Stimulated activated effector memory CD8-positive, alpha-beta T cell treated with anti-CD3 and anti-CD28 coated beads, Interleukin-12 subunit alpha, Interleukin-12 subunit beta, amount 100 ng/mL, for 72 hours (primary cell): ENCODE measurements around the gene SRGAP1.
"Not testable (repeated sequence)": the region's sequence is repeated elsewhere in the genome, so short reads cannot be mapped to it uniquely, and the experiment has no call there.

Experiments used
- ATAC-seq: fragments of 150-1000 bp; cut with Tn5 transposase; 2 replicates; pipeline ENCODE4 v1.10.0; 2021
- DNase-seq, 2 donors: peaks; one replicate each; pipeline ENCODE4 v3.0.0; 2021 to 2022; ENCODE audit warnings: low spot score in 2 of 2
- H3K27ac Mint-ChIP-seq: one replicate; pipeline ENCODE4 v1.8.0; 2022; ENCODE audit warnings: mild to moderate bottlenecking, mixed read lengths
- H3K36me3 Mint-ChIP-seq: one replicate; pipeline ENCODE4 v1.8.0; 2022; ENCODE audit warnings: mild to moderate bottlenecking, mixed read lengths
- H3K4me1 Mint-ChIP-seq: one replicate; pipeline ENCODE4 v1.8.0; 2022; ENCODE audit warnings: mixed read lengths
- H3K4me3 Mint-ChIP-seq: one replicate; pipeline ENCODE4 v1.8.0; 2022; ENCODE audit warnings: mild to moderate bottlenecking, mixed read lengths
- H3K9me3 Mint-ChIP-seq: one replicate; pipeline ENCODE4 v1.8.0; 2022; ENCODE audit warnings: mixed read lengths

The SRGAP1 gene

DNA sequence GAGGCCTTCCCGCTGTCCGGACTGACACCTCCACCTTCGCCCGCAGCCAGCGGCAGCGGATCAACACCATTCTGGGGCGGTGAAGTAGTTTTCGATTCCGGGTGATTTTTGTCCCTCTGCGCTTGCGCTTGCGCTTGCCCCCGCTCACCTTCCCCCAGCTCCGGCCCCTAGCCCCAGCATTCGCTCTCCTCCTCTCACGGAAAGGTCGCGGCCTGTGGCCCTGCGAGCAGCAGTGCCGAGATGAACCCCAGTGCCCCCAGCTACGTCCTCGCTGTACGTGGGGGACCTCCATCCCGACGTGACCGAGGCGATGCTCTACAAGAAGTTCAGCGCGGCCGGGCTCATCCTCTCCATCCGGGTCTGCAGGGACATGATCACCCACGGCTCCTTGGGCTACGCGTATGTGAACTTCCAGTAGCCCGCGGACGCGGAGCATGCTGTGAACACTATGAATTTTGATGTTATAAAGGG is 22.7 kb upstream of the SRGAP1 start:
- Mint-ChIP-seq H3K9me3 (peaks cover 10% of the 10 kb centered on the region), H3K36me3 (no peaks in the 10 kb centered on the region), H3K4me3 (peak overlapping the region; percentile 68), H3K27ac (no peak overlapping the region), H3K4me1 (peaks cover 9% of the 10 kb centered on the region)
- DNase-seq (no peak), ATAC-seq (peak; percentile 31)

DNA sequence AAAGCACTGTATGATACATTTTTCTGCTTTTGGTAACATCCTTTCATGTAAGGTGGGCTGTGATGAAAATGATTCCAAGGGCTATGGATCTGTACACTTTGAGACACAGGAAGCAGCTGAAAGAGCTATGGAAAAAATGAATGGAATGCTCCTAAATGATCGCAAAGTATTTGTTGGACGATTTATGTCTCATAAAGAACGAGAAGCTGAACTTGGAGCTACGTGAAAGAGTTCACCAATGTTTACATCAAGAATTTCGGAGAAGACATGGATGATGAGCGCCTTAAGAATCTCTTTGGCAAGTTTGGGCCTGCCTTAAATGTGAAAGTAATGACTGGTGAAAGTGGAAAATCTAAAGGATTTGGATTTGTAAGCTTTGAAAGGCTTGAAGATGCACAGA is 22.1 kb upstream of the SRGAP1 start:
- ATAC-seq (no peak), DNase-seq (no peak)
- H3K36me3 Mint-ChIP-seq = no peaks in the 10 kb centered on the region
- peak overlapping the region; percentile 68 for H3K4me3 Mint-ChIP-seq
- peaks cover 10% of the 10 kb centered on the region for H3K9me3 Mint-ChIP-seq
- no peak overlapping the region for H3K27ac Mint-ChIP-seq
- H3K4me1 Mint-ChIP-seq = peaks cover 9% of the 10 kb centered on the region

DNA sequence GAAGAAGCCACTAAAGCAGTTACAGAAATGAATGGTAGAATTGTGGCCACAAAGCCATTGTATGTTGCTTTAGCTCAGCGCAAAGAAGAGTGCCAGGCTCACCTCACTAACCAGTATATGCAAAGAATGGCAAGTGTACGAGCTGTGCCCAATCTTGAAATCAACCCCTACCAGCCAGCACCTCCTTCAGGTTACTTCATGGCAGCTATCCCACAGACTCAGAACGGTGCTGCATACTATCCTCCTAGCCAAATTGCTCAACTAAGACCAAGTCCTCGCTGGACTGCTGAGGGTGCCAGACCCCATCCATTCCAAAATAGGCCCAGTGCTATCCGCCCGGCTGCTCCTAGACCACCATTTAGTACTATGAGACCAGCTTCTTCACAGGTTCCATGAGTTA is 21.5 kb upstream of the SRGAP1 start:
- DNase-seq = no peak
- Mint-ChIP-seq H3K27ac (no peak overlapping the region), H3K9me3 (peaks cover 10% of the 10 kb centered on the region), H3K4me1 (peaks cover 9% of the 10 kb centered on the region), H3K4me3 (no peak overlapping the region), H3K36me3 (no peaks in the 10 kb centered on the region)
- peak; percentile 40 for ATAC-seq

DNA sequence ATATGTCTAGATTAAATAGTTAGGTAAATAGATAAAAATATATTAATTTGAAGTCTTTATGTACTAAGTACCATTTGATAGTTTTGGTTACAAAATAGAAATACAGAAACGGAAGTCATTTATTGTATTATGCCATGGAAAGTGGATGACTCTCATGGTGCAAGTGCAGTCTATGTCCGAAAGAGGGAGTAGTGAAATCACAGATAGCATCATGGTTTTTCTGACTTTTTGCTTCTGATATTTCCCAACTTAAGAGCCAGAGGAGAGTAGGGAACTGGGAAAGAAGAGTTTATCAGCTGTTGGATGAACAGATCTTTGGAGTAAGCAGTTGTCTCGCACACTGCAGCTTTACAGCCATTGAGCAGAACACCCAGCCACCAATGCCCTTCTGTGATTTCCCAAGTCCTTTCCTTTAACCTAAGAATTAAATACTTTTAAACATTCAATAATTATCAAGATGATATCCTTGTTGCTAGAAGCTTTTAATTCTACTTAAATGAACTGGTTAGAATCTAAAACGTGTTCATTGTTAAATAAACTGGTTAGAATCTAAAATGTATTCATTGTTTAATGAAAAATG is 18.4 kb upstream of the SRGAP1 start:
- H3K36me3 Mint-ChIP-seq = no peaks in the 10 kb centered on the region
- no peak for ATAC-seq
- no peak for DNase-seq
- H3K27ac Mint-ChIP-seq = no peak overlapping the region
- H3K9me3 Mint-ChIP-seq = no peaks in the 10 kb centered on the region
- H3K4me3 Mint-ChIP-seq = no peak overlapping the region
- peaks cover 9% of the 10 kb centered on the region for H3K4me1 Mint-ChIP-seq

DNA sequence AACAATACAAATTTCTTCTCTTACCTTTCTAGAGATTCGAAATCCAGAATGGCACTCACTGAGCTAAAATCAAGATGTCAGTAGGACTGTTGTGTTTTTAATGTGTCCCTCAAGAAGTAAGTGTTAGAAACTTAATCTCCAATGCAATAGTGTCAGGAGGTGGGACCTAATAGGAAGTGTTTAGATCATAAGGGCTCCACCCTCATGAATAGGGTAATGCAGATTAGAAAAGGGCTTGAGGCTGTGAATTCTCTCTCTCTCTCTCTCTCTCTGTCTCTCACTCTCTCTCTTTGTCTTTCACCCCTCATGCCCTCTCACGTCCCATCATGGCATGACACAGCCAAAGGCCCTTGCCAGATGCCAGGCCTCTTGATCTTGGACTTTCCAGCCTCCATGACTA is 15.6 kb upstream of the SRGAP1 start:
- H3K4me3 Mint-ChIP-seq = no peak overlapping the region
- H3K36me3 Mint-ChIP-seq = no peaks in the 10 kb centered on the region
- no peaks in the 10 kb centered on the region for H3K9me3 Mint-ChIP-seq

DNA sequence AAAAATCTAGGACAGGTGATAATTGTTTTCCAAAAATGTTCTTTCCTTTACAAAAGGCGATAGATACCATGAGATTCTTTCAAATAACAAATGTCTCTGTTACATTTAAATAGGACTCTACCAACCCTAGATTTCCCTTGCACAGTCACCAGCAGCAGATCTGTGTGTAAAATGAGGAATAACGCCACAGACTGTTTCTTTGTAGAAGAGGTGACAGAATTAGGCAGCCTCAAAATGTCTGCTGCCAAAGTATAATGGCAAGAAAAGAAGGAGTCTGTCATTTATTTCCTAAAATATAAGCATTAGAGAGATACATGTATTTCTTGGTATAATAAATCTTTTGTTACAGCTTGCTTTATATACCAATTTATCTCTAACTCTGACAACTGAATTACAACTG is 8.5 kb upstream of the SRGAP1 start:
- Mint-ChIP-seq H3K4me3 (no peak overlapping the region), H3K27ac (no peak overlapping the region), H3K4me1 (no peaks in the 10 kb centered on the region), H3K36me3 (no peaks in the 10 kb centered on the region), H3K9me3 (no peaks in the 10 kb centered on the region)
- no peak for DNase-seq
- ATAC-seq = no peak

More for the DNA sequence above, 15.6 kb upstream of the SRGAP1 start:
- Mint-ChIP-seq H3K27ac (no peak overlapping the region), H3K4me1 (no peaks in the 10 kb centered on the region)
- DNase-seq (no peak), ATAC-seq (no peak)

DNA sequence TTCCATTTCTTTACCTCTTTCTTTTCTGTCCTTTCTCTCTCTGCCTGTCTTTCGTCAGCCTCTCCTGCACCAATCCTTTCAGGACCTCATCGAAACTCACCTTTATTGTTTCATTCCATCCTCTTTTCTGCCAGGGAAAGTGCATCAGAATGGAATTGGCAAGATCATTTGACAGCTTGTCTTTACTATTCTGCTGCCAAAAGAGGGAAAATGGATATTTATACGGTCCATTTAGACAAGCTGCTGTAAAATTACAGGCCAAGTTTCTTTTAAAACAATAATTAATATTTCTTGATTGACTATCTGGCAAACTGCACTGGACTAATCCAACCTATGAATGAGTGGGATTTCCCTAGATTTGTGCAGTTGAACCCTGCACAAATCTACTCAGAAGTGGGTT is 7.6 kb upstream of the SRGAP1 start:
- Mint-ChIP-seq H3K27ac (no peak overlapping the region), H3K4me1 (no peaks in the 10 kb centered on the region), H3K36me3 (no peaks in the 10 kb centered on the region), H3K9me3 (no peaks in the 10 kb centered on the region), H3K4me3 (no peak overlapping the region)
- ATAC-seq = no peak
- DNase-seq = no peak

DNA sequence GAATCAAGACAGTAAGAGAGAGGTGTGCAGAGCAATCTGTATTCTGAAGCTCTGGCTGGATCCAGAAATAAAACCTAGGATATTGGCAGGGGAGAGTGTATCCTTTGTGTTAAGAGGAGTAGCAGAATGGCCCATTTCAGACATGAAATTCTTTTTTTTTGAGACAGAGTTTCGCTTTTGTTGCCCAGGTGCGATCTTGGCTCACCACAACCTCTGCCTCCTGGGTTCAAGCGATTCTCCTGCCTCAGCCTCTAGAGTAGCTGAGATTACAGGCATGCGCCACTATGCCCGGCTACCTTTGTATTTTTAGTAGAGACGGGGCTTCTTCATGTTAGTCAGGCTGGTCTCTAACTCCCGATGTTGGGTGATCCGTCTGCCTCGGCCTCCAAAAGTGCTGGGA is 6.1 kb upstream of the SRGAP1 start:
- Mint-ChIP-seq H3K4me3 (no peak overlapping the region), H3K36me3 (no peaks in the 10 kb centered on the region), H3K4me1 (no peaks in the 10 kb centered on the region), H3K9me3 (no peaks in the 10 kb centered on the region), H3K27ac (no peak overlapping the region)
- DNase-seq (no peak), ATAC-seq (no peak)

DNA sequence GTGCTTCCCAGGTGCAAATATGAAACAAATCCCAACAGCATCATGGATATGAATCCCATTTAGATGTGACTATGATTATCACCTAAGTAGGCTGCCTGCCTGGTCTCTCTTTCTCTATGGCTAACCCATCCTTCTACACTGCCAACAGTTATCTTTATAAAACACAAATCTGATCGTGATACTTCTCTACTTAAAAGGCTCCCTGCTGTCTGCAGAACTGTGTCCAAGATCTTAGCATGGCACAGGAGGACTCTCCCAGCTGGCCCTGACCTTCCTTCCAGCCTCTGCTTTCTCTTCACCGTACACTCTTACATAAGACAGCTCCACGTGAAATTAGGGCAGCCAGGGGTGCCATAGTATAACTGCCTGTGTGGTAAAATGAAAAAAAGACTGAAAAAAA is 3.5 kb upstream of the SRGAP1 start:
- peaks cover 9% of the 10 kb centered on the region for H3K4me1 Mint-ChIP-seq
- no peak overlapping the region for H3K27ac Mint-ChIP-seq
- H3K36me3 Mint-ChIP-seq = no peaks in the 10 kb centered on the region

DNA sequence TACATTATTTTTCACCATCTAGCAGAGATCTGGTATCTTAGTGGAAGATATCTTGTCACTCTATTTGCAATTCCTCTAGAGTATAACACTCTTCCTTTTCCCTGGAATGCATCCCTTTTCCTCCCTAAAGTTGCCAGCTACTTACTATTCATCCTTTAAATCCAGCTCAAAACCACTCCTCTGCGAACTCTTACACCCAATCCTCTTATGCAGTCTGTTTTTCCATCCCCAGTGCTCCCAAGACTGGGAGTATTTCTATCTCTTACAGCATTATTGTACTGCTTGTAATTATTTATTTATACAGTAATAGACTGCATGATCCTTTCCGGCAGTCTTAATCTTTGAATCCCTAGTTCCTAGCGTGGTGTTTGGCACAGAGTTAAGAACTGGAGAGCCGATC is 2.9 kb upstream of the SRGAP1 start:
- peaks cover 9% of the 10 kb centered on the region for H3K4me1 Mint-ChIP-seq
- ATAC-seq (no peak), DNase-seq (no peak)
- no peak overlapping the region for H3K4me3 Mint-ChIP-seq
- no peaks in the 10 kb centered on the region for H3K9me3 Mint-ChIP-seq
- no peak overlapping the region for H3K27ac Mint-ChIP-seq
- H3K36me3 Mint-ChIP-seq = no peaks in the 10 kb centered on the region

More for the DNA sequence above, 3.5 kb upstream of the SRGAP1 start:
- no peak overlapping the region for H3K4me3 Mint-ChIP-seq
- no peak for DNase-seq
- H3K9me3 Mint-ChIP-seq = no peaks in the 10 kb centered on the region
- ATAC-seq = no peak

DNA sequence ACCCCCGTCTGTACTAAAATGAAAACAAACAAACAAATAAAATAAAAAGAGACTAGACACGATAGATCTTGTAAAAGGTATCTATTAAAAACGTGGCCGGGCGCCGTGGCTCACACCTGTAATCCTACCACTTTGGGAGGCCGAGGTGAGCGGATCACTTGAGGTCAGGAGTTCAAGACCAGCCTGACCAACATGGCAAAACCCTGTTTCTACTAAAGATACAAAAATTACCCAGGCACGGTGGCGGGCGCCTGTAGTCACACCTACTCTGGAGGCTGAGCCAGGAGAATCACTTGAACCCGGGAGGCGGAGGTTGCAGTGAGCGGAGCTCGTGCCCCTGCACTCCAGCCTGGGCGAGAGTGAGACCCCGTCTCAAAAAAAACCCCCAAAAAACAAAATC is 1.8 kb upstream of the SRGAP1 start:
- not testable (repeated sequence) for H3K27ac Mint-ChIP-seq, DNase-seq, H3K4me1 Mint-ChIP-seq, H3K36me3 Mint-ChIP-seq, H3K9me3 Mint-ChIP-seq, ATAC-seq
- peak overlapping the region; percentile 86 for H3K4me3 Mint-ChIP-seq

DNA sequence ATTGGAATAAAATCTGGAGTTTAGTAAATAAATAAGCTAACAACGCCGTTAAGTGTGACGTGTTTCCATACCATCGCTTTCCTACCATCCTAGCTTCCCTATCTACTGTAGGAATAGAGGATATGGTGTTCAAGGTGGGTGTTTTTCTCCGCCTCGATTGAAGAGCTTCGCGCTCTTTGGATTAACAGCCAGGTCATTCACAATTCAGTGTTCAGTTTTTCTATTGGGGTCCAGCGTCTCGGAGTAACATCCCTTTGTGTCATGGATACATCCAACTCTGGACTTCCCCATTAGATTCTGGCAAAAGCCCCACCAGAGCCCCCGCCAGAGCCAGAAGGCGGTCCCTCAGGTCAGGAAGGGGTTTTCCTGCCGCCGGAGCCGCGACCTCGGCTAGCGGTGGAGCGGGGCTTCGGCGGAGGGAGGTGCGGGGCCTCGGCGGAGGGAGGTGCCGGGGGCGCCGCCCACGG is 1.2 kb upstream of the SRGAP1 start:
- Mint-ChIP-seq H3K27ac (no peak overlapping the region), H3K4me3 (peak overlapping the region; percentile 86), H3K36me3 (no peaks in the 10 kb centered on the region), H3K9me3 (no peaks in the 10 kb centered on the region), H3K4me1 (peaks cover 9% of the 10 kb centered on the region)
- DNase-seq (no peak), ATAC-seq (no peak)

DNA sequence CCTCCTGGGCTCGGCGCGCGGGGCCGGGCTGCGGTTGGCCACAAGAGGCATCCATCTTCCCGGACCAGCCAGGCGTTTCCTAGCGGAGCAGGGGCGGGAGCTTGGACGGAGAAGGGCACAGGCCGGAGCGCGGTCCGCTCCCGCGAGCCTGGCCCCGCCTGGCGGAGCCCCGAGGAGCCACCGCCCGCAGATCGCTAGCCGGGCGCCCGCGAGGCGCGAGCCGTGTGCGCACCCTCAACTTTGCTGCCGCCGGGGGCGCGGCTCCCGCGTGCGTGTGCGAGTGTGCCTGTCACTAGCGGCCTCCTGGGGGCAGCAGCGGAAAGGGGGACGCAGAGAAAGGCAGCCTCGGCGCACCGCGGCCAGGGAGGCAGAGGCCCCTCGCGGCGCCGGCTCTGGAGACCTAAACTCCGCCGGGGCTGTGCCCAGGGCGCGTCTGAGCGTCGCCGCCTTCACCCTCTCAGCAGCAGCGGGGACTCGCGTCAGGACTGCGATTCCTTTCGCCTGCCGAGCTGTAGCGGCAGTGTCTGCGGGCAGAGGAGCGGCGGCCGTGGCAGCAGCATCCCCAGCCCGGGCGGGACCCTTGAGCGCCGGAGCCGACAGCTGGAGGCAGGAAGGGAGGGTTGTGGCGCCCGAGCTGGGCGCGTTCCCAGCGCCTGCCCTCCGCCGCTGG is 644 bp upstream of the SRGAP1 start:
- ATAC-seq (peak; percentile 97), DNase-seq (peak; percentile 65 to 85)
- no peaks in the 10 kb centered on the region for H3K9me3 Mint-ChIP-seq
- peaks cover 9% of the 10 kb centered on the region for H3K4me1 Mint-ChIP-seq
- no peak overlapping the region for H3K27ac Mint-ChIP-seq
- peak overlapping the region; percentile 86 for H3K4me3 Mint-ChIP-seq
- no peaks in the 10 kb centered on the region for H3K36me3 Mint-ChIP-seq

DNA sequence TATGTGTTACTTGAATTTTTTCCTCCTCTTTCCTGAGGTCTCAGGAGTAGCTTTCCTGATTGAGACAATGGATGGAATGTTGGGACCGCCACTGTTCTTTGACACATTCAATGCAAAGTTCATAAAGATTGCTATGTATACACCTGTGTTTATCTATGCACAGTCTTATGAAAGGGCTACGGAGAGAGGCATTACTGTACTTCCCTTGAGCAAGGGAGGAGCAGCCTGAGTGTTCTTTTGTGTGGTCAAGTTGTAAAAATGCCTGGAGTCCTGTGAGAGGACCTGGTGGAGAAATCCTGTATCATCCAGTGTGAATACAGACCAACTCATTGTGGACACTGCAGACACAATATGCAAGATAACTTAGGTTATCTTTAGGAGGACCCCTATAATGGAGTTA is 1.2 kb downstream of the SRGAP1 start:
- H3K9me3 Mint-ChIP-seq = no peaks in the 10 kb centered on the region
- ATAC-seq (no peak), DNase-seq (no peak)
- H3K4me1 Mint-ChIP-seq = peaks cover 9% of the 10 kb centered on the region
- no peak overlapping the region for H3K27ac Mint-ChIP-seq
- no peak overlapping the region for H3K4me3 Mint-ChIP-seq
- no peaks in the 10 kb centered on the region for H3K36me3 Mint-ChIP-seq

DNA sequence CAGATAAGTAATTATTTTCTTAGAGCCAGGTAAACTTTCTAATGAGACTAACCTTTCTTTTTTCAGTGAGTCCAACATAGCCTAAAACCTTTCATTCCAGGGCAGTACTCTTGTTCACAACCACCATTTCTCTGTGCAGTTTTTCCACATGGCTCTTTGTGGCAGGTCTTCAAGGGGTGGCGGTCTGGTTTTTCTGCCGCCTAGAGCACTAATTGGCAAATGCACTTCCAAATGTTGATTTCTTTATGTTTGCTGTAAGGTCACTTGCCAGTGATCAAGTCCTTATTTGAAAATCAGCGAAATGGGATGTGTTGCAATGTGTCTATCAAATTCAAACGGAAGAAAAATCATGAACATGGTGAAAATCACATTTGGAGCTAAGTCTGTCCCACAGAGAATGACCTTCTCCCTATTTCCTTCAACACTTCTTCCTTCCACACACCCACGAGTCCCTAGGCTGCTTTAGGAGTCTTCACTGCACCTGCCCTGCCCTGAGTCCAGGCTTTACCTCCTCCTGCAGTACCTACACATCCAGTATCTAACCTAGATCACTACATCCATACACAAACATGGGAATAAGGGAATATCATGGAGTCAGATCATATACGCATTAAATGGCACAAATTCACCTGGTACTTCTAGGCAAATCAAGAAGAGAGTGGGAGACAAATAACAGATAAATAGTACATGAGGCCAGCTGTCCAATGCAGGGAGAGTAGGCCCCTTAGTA is 1.9 kb downstream of the SRGAP1 start:
- ATAC-seq = no peak
- Mint-ChIP-seq H3K27ac (no peak overlapping the region), H3K9me3 (no peaks in the 10 kb centered on the region), H3K4me3 (no peak overlapping the region), H3K4me1 (peaks cover 9% of the 10 kb centered on the region), H3K36me3 (no peaks in the 10 kb centered on the region)
- no peak for DNase-seq

DNA sequence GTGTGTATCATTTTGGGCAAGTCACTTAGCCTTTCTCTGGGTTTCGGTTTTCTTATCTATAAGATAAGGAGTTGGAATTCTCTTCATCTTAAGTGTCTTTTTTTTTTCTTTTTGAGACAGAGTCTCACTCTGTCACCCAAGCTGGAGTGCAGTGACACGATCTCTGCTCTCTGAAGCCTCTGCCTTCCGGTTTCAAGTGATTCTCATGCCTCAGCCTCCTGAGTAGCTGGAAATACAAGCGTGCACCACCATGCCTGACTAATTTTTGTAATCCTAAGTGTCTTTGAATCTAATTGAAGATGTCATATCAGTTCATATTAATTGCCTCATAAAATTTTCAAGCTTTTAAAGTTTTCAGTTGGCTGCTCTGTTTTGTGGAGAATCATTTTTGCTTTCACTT is 4.0 kb downstream of the SRGAP1 start:
- H3K27ac Mint-ChIP-seq = no peak overlapping the region
- no peak overlapping the region for H3K4me3 Mint-ChIP-seq

More for the DNA sequence above, 4.0 kb downstream of the SRGAP1 start:
- ATAC-seq (no peak), DNase-seq (no peak)
- Mint-ChIP-seq H3K4me1 (peaks cover 9% of the 10 kb centered on the region), H3K36me3 (no peaks in the 10 kb centered on the region), H3K9me3 (no peaks in the 10 kb centered on the region)
